HS-5 (cell line): ENCODE data around the gene MAMSTR.
"Not testable (repeated sequence)": the region's sequence is repeated elsewhere in the genome, so short reads cannot be mapped to it uniquely, and the experiment has no call there.

Experiments
- DNase-seq: peaks from one replicate; pipeline ENCODE4 v3.0.0-alpha.2; 2012; ENCODE audit warnings: low read depth

The MAMSTR gene

DNA sequence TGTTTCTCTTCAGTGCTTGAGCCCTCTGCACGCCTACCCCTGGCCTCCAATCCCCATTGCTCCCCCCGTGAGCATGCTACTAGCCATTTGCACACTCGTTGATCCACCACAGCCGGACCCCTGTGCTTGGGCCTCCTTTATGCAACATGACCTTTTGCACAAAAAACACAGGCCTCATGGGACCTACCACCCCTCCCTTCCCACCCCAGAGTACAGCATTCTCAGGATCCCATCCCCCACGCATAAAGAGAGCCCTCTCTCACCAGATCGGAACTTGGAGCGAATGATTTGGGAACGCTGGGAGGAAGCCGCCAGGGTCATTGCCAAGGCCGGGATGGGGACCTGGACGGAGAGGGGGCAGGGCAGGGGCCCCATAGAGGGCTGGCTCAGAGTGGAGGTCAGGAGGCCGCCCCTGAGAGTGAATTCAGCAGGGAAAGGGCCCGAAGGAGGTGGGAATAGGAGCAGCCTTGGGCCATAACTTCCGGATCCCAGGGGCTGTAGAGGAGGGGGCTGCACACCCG lies 754 bp downstream of the MAMSTR start:
- no peak for DNase-seq

DNA sequence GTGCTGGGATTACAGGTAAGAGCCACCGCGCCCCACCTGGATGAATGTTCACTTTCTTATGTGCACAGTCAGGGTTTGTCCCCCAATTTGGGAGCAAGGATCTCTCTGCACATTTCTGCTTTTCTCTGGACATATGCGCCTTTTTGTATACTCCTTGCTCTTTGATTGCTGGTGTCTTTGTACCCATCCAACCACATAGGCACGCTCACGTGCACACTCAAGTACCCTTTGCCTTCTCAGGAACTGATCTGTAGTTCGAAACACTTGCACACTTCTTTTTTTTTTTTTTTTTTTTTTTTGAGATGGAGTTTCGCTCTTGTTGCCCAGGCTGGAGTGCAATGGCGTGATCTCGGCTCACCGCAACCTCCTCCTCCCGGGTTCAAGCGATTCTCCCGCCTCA lies 1.4 kb downstream of the MAMSTR start:
- not testable (repeated sequence) for DNase-seq

DNA sequence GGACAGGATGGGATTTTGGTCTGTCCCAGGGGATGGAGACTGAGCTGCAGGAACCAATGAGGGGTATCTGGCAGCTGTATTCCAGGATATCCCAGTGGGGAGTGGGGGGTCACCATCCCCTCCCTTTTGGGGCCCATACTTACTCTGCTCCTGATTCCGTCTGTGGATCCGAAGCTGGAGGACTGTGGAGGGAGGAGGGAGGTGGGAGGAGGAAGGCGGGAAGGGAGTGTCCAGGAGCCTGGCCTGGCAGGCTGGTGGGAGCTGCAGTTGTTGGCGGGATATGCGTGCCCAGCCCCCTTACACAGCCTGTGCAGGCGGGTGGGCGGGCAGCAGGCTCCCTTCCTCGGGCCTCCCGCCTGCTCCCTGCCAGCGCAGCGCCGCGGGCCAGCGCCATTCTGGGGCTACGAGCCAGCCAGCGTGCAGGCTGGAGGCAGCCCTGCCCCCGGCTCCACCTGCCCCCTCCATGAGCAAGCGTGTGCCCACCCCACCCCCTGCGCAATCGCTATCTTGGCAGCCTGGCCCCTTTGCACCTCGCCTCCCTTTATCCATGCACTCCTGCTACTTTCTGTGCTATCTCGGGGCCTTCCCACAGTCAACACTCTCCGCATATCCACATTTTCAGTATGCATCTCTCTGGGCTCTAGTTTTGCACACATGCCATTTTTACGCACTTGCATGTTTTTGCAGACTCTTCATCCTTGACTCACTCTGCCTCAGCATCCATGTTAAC lies 2.8 kb downstream of the MAMSTR start:
- no peak for DNase-seq

DNA sequence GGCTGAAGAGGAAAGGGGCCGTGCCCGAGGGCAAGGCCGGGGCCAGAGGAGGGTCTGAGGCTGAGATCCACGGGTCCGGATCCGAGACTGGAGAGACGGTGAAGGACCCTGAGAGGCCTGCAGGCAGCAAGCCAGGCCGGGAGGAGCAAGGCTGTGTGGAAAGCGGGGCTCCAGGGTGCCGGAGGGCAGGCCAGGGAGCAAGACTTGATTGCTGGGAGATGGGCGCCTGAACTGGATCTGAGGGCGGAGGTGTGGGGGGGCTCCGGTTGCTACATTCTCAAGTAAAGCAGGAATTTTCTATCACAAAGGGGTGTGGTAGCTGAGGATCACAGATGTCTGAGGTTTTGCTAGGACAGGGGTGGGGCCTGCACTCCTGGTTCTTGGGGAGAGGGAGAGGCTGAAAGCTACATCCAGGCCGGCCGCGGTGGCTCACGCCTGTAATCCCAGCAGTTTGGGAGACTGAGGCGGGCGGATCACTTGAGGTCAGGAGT lies 3.8 kb downstream of the MAMSTR start:
- no peak for DNase-seq

DNA sequence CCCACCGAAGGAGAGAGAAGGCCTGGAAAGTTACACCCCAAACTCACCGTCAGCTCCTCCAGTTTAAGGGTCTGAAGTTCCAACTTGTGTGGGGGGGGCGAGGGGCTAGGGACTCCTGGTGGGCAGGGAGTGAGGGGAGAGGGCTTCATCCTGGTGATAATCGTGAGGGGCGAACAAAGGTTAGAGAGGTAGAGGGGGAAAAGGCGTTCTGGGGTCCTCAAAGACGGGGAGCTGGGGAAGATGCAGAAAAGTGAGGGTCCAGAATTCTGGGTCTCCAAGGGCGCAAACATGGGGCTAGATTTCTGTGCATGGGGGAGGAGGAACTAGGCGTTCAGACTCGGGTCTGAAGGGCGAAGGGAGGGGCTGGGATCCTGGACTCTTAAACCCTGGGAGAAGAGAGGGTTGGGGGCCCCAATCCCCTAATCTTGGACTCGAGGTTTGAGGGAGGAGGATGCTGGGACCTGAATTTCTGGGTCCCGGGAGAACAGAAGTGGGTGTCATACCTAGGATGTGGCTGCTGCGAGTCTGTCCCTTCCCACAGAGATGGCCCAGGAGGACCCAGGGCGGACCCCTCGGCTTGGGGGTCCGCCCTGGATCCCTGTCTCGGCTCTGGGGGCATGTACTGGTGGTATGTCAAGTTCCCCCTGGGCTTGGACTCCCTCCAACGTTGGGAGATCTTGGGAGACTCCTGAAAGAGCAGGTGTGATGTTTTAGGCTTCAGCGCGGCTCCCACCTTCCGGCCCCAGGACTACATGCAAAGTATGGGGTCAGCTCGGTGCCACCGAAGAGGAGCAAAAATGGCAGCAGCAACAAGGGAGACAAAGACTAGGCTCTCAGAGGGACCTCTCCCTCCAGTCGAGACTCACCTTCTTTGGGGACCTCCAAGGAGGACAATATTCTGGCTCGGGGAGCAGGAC lies 4.5 kb downstream of the MAMSTR start:
- DNase-seq: no peak

DNA sequence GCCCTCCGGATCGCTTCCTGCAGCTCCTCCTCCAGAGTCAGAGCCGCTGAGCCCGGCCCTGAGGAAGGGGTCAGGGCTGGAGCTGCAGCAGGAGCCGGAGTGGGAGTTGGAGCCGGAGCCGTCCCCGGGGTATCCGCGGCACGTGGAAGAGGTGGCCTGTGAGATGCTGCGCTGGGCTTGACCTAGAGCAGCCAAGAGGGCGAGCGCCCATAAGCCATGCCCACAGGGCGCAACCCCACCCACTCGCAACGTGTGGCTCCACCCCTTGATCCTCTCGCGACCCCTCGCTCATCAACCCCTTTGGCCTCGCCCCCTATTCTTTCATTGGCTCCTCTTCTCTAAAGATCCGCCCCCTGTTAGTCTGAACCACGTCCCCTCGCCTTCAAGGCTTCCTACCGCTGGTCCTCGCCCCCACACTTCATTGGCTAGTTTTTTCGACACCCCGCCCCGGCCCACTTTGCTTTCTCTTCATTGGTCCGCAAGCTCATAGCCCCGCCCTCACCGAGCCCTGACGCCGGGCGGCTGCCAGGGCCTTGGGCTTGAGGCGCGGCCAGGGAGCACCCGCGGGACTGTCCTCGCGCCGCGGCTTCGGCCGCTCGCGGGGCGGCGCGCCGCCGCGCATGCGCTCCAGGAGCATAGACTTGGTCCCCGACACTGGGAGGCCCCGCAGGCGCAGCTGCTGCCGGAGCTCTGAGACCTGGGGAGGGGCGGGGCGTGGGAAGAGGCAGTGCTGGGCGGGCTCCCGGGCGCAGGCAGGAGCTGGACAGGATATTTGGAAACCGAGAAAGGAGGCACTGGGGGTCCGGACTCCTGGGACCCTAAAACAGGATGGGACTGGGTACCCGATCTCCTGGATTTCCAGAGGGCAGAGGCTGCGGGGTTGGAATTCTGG lies 5.4 kb downstream of the MAMSTR start:
- peak; percentile 98 for DNase-seq

DNA sequence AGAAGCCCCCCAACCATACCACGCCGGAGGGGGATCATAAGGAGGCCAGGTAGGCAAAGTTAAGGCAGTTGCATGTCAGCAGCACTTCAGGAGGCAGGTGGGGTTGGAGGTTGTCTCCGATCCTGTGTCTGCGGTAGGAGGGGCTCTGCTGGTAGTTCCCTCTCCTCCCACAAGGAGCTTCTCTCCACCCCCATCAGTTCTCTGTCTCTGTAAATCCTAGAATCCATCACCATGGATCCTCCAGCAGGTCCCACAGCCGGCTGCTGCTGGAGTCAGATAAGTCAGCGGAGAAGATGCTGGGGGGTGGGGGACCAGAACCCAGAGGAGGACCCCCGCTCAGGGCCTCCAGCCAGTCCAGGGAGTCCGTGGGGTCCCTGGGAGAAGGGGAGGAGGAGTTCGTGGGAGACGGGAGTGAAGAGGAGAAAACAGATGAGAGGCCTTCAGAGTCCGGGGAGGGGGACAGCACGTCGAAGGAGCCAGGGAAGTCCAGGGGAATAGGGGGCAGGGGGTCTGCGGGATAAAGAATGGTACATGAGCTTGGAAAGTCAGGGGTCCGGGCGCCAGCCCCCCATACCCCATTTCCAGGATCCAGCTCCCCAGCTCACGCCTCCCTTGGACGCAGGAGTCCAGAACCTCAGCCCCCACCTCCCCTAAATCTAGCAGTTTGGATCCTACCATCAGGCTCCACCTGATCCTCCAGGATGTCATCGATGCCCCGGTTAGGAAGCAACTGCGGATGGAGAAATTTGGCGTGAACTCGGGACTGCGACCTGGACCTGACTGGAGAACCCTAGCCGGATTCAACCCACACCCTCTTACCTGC lies 6.3 kb downstream of the MAMSTR start:
- DNase-seq: no peak

DNA sequence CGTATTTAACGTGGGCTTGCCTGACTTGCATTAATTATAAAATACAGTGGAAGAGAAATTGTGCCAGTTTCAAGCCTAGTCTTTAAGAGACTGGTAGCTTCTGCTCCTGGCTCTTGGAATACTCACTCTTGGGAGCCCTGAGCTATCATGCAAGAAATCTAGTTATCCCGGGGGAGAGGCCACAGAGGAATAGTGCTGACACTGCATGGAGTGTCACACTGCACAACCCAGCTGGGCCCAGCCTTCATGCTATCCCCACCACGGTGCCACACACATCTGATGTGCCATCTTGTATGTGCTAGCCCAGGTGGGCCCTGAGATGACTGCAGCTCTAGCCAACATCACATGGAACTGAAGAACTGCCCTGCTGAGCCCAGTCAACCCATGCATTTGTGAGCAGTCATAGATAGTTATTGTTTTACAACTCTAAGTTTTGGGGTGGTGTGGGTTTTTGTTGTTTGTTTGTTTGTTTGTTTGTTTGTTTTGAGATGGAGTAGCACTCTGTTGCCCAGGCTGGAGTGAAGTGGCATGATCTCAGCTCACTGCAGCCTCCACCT lies 8.3 kb downstream of the MAMSTR start:
- no peak for DNase-seq

DNA sequence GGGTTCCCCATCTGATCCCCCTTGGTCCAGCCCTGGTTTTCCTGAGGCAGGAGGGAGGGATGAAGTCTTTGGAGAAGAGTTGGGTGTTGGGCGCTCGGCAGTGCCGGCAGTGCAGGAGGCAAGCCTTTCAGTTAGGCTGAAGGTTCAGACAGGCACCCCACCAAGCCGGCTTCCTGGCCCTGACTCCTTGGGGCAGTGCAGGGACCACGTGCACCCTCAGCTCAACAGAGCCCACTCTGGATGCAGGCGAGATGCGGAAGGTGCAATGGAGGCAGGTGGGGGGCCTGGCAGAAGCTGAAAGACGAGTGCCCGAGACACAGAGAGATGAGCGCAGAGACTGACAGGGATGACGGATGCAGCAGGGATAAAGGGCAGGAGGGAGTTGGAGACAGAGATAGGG lies 11.1 kb downstream of the MAMSTR start:
- no peak for DNase-seq

DNA sequence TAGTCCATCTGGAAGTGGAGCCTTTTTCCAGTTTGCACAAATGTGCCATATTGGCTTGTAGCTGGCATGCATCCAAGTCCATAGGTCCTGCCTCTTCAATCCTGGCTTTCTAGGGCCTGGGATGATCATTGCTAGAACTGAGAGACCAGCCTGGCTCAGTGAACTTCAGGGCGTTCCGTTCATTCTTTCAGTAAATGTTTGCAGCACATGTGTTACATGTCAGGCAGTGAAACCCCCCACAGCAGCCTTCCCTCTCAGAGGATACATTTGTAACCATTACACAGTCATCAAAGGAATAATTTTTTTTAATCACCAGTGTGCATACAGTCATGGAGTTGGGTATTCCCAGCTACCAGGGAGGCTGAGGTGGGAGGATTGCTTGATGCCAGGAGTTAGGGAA lies 14.1 kb downstream of the MAMSTR start:
- no peak for DNase-seq

DNA sequence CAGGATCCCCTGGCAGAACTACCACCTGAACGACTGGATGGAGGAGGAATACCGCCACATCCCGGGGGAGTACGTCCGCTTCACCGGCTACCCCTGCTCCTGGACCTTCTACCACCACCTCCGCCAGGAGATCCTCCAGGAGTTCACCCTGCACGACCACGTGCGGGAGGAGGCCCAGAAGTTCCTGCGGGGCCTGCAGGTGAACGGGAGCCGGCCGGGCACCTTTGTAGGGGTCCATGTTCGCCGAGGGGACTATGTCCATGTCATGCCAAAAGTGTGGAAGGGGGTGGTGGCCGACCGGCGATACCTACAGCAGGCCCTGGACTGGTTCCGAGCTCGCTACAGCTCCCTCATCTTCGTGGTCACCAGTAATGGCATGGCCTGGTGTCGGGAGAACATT lies 16.2 kb downstream of the MAMSTR start:
- DNase-seq: no peak

DNA sequence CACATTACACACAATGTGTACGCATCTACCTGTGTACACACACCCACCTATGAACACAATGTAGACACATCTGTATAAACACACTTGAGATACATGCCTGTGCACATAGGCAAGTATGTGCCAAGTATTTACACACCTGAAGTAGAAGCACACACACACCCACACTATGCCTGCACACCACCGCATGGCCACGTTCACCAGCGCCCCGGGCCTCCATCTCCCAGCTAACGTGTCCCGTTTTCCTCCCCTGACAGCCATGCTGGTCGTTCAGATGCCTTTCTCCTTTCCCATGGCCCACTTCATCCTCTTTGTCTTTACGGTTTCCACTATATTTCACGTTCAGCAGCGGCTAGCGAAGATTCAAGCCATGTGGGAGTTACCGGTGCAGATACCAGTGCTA lies 16.8 kb downstream of the MAMSTR start:
- no peak for DNase-seq

DNA sequence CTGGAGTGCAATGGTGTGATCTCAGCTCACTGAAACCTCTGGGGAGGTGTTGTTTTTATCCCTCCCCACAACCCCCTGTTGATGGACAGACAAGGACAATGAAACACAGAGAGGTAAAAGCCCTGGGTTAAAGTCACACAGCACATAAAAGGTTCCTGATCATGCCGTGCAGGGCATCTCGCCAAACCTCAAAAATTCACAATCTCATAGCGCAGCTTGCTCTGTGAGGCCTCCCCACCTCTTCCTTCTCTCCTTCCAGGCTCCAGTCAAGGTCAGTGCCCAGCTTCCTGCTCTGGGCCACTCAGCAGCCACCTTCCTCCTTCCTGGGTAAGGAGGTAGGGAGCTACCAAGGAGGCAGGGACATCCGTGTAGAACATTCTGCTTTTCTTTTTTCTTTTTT lies 21.5 kb downstream of the MAMSTR start:
- DNase-seq: peak; percentile 45

DNA sequence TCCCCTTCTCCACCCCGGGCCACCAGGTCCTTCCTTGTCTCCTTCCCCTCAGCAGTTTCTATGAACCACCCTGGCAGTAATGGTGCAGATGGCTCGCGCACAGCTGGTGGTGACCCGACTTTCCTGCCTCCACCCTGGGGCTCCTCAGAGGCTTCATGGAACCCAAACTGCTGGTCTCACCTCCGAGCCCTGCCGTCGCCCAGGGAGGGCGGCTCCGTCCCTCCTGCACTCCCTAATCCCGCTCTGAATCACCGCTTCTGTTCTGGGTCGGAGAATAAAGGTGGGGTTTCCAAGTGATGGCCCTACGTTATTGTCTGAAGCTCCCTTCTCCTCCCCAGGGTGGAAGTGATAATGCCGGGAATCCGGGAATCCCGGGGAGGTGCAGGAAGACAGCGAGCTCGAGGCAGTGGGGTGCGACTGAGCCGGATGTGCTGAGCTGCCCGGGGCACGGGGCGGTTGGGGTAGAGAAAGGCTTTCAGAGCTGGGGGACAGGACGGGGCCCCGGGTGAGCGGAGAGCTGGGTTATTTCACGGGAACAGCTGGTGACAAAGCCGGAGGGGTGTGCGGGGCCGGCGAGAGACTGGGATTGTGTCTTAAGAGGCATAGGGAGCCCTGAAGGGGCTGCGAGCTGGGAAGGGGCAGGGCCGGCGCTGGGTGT lies 23.0 kb downstream of the MAMSTR start:
- DNase-seq: no peak

DNA sequence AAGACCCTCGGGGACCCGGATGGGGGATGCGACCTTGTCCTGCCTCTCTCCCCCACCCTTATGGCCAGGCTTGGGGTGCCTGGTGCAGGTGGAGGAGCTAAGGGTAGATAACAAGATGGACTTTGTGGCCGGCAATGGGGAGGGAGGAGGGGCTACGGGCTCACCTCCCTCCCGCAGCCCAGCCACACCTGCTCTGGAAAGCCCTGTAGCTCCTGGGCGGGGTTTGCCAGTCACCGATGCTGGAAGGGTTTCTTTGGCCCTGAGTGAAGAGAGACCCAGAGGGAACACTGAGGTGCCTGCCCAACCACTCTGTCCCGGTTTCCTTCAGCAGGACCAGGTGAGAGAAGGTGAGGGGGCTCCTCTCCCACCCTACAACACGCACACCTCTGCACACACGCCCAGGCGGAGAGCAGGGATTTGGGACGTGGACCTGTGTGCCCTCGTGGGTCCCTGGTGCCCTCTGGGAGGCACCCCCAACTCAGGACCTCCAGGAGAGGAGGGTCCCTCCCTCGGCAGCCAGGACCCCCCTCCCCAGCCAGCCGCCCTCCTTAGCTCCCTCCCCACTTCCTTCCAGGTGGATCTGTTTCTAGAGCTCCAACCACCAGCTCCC lies 23.7 kb downstream of the MAMSTR start, which contains the start of gene FUT2:
TSS of gene FUT2 (plus strand) at position 229 of the 610 bp plus-strand sequence. CDS start 6,986 bp downstream, outside the sequence.
- DNase-seq: no peak

DNA sequence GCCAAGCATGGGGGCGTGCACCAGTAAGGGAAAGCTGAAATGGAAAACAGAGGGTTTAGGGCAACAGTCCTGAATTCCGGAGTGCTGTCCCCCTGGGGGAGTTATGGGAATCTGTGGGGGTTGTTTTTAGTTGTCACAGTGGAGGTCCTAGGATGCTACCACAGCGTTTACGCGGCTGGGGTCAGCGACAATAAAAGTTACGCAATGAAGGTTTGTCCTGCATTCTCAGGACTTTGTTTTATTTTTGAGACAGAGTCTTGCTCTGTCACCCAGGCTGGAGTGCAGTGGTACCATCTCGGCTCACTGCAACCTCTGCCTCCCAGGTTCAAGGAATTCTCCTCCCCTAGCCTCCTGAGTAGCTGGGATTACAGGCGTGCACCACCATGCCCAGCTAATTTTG lies 25.9 kb downstream of the MAMSTR start:
- DNase-seq: not testable (repeated sequence)

DNA sequence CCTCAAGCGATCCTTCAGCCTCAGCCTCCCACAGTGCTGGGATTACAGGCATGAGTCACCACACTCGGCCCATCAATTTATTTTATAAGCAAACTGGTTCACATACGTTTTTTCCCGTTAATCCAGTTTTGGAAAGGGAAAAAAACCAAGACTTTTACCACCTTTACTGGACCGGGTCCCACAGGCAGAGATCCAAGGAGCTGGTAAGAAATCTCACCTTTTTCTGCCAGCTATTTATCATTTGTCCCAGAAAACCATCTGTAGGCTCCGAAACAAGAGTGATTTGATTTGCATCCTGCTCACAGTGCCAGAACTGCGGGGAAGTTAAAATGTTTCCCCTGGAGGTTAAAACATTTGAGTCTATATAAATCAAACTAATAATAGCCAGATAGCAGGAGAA lies 30.1 kb downstream of the MAMSTR start:
- no peak for DNase-seq

DNA sequence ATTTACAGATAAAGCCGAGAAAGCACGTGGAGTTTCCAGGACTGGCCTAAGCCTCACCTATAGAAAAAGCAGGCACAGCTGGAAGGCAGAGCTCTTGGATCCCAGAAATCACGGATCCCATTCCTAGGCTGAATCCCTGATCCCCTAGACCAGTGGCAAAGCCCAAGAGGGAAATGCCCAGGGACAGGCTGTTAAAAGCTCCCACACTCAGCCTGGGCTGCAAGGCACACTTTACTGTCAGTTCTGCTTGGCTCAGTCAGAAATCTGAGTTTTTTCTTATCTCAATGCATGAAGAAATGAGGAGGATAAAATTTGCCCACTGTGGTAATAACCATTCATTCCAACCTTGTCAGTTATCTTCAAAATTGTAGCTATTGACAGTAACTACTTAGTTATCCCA lies 31.7 kb downstream of the MAMSTR start:
- no peak for DNase-seq

DNA sequence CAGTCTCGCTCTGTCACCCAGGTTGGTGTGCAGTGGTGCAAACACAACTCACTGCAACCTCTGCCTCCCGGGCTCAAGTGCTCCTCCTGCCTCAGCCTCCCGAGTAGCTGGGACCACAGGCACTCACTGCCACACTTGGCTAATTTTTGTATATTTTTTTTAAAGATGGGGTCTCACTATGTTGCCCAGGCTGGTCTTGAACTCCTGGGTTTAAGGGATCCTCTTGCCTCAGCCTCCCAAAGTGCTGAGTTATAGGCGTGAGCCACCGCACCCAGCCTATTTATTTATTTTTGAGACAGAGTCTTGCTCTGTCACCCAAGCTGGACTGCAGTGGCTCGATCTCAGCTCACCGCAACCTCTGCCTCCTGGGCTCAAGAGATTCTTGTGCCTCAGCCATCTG lies 32.9 kb downstream of the MAMSTR start:
- not testable (repeated sequence) for DNase-seq

DNA sequence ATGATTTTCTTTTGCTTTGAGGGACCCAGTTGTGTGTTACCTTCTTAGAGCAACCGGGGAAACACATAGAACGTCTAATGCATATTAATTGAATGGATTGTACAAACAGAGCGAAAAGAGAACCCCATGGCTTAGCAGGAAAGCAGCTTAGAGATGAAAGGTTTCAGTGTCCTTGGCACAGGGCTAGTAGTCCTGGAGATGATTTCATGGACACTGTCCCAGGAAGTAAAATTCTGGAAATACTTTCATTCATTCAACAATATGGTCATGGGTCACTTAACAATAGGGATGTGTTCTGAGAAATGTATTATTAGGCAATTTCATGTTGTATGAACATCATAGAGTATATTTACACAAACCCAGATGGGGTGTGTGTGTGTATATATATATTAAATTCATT lies 33.4 kb downstream of the MAMSTR start:
- DNase-seq: no peak
